ENCODE data around the gene AP1M1. TPM values are rescaled to one million over a fixed set of nuclear protein-coding genes. Genes with fewer than 3 reads are reported as not detected.
A peak's percentile ranks its signal among the peaks of the same experiment; 100 is the strongest.

AP1M1 gene
- total RNA-seq, 4 donors from 2014 or later, result 21.2 to 80.9 (median 32.7) TPM

GRCh38 chr19:16252459-16253205 is 54.9 kb downstream of the AP1M1 start:
- Histone ChIP-seq H3K4me1 (no peaks in the 10 kb centered on the region), H3K36me3 (no peaks in the 10 kb centered on the region), H3K27ac (no peak overlapping the region), H3K27me3 (no peaks in the 10 kb centered on the region), H3K4me3 (no peak overlapping the region), H3K9me3 (no peaks in the 10 kb centered on the region)
- no peak for DNase-seq
- intact Hi-C loops (cut with DNase I; ENCODE audit: low total_unique reads), result no loop called here
- TF ChIP-seq POLR2A (IDR thresholded peaks at IDR 0.05) (no peak), CTCF (IDR thresholded peaks at IDR 0.05) (no peak)

GRCh38 chr19:16254851-16255408 is 57.2 kb downstream of the AP1M1 start:
- Histone ChIP-seq H3K27ac (peak overlapping the region in 1 of 2 donors; percentile 54), H3K27me3 (no peaks in the 10 kb centered on the region), H3K9me3 (no peaks in the 10 kb centered on the region), H3K4me3 (no peak overlapping the region), H3K4me1 (no peaks in the 10 kb centered on the region), H3K36me3 (no peaks in the 10 kb centered on the region)
- DNase-seq, result no peak
- TF ChIP-seq POLR2A (IDR thresholded peaks at IDR 0.05), result no peak
- no peak for TF ChIP-seq CTCF (IDR thresholded peaks at IDR 0.05)
- intact Hi-C loops (cut with DNase I; ENCODE audit: low total_unique reads), result no loop called here

- H3K36me3 ChIP-seq, result no peaks in the 10 kb centered on the region
- no peak for DNase-seq
- intact Hi-C loops (cut with DNase I; ENCODE audit: low total_unique reads), result no loop called here
- no peaks in the 10 kb centered on the region for H3K4me1 ChIP-seq
- TF ChIP-seq CTCF (IDR thresholded peaks at IDR 0.05) (no peak), POLR2A (IDR thresholded peaks at IDR 0.05) (no peak)
- peak overlapping the region; percentile 72 to 92 for H3K27ac ChIP-seq
- no peaks in the 10 kb centered on the region for H3K27me3 ChIP-seq
- no peaks in the 10 kb centered on the region for H3K9me3 ChIP-seq
- H3K4me3 ChIP-seq, result no peak overlapping the region
Measured at GRCh38 chr19:16257509-16258002, 59.8 kb downstream of the AP1M1 start.

- Histone ChIP-seq H3K4me1 (no peaks in the 10 kb centered on the region), H3K36me3 (no peaks in the 10 kb centered on the region), H3K9me3 (no peaks in the 10 kb centered on the region), H3K27ac (peak overlapping the region; percentile 72 to 92), H3K4me3 (no peak overlapping the region), H3K27me3 (no peaks in the 10 kb centered on the region)
- intact Hi-C loops (cut with DNase I; ENCODE audit: low total_unique reads), result no loop called here
- DNase-seq, result peak; percentile 46 to 75
- TF ChIP-seq POLR2A (IDR thresholded peaks at IDR 0.05) (peak; percentile 52 to 74), CTCF (IDR thresholded peaks at IDR 0.05) (no peak)
Measured at GRCh38 chr19:16258440-16258903, 60.8 kb downstream of the AP1M1 start.

Measured in uterus (tissue), 4 donors.